Prostate gland (tissue), 2 donors: ENCODE measurements around the gene THPO.

Experiments
- CTCF ChIP-seq, 4 experiments: fragments of 200-600 bp in 2 of 4; fragments of 450-650 bp in 2 of 4; sonication (generic) in 2 of 4; IDR thresholded peaks; 1 replicate in 3 of 4; 2 replicates in 1 of 4; pipeline ENCODE4 v1.5.1; 2016 to 2019; ENCODE audit warnings: antibody characterized with exemption in 4 of 4, mild to moderate bottlenecking in 2 of 4, moderate library complexity in 2 of 4
- POLR2AphosphoS5 ChIP-seq: sonication (generic); formaldehyde crosslinking; IDR thresholded peaks from one replicate; pipeline ENCODE4 v1.6.1; 2017; ENCODE audit warnings: antibody characterized with exemption

GRCh38 chr3:184346480-184347190, 31.4 kb downstream of the THPO start:
- TF ChIP-seq CTCF (IDR thresholded peaks at IDR 0.05) (no peak), POLR2AphosphoS5 (no peak)
